OCI-LY1 (cell line): ENCODE data around the gene PRPF6.

ENCODE experiments used
- H2AFZ ChIP-seq: fragments of 200-600 bp; sonication (generic), shearing (Covaris generic); 2 replicates; pipeline ENCODE4 v1.6.0; 2014; ENCODE audit warnings: antibody characterized with exemption, mild to moderate bottlenecking, low read length
- H3F3A ChIP-seq: fragments of 200-600 bp; sonication (generic), shearing (Covaris generic); 2 replicates; pipeline ENCODE4 v1.6.0; 2014; ENCODE audit warnings: mild to moderate bottlenecking, antibody characterized with exemption, low read length, moderate library complexity; ENCODE audit not compliant: insufficient read depth
- H3K27ac ChIP-seq: fragments of 200-600 bp; sonication (generic); 2 replicates; pipeline ENCODE4 v1.5.1; 2014; ENCODE audit warnings: low read length, mixed run types, mild to moderate bottlenecking, low read depth; ENCODE audit not compliant: poor library complexity, severe bottlenecking
- H3K27me3 ChIP-seq: fragments of 200-600 bp; sonication (generic); 2 replicates; pipeline ENCODE4 v1.6.0; 2014; ENCODE audit warnings: antibody characterized with exemption, mild to moderate bottlenecking, low read length, moderate library complexity; ENCODE audit not compliant: insufficient read depth
- H3K36me3 ChIP-seq: fragments of 200-600 bp; sonication (generic); 2 replicates; pipeline ENCODE4 v1.6.1; 2014; ENCODE audit warnings: mild to moderate bottlenecking, antibody characterized with exemption, low read length, moderate library complexity, mixed read lengths; ENCODE audit not compliant: insufficient read depth
- H3K4me1 ChIP-seq: fragments of 200-600 bp; sonication (generic); 2 replicates; pipeline ENCODE4 v1.5.1; 2014; ENCODE audit warnings: mild to moderate bottlenecking, low read length, moderate library complexity; ENCODE audit not compliant: insufficient read depth, severe bottlenecking
- H3K4me2 ChIP-seq: fragments of 200-600 bp; sonication (generic), shearing (Covaris generic); 2 replicates; pipeline ENCODE4 v1.6.1; 2014; ENCODE audit warnings: low read length
- H3K4me3 ChIP-seq: fragments of 200-600 bp; sonication (generic); 2 replicates; pipeline ENCODE4 v1.5.1; 2014; ENCODE audit warnings: low read length, low read depth, mild to moderate bottlenecking, mixed read lengths; ENCODE audit not compliant: poor library complexity, severe bottlenecking
- H3K79me2 ChIP-seq: fragments of 200-600 bp; shearing (Covaris generic); 2 replicates; pipeline ENCODE4 v1.6.1; 2016; ENCODE audit warnings: mixed run types, low read length, mixed read lengths; ENCODE audit not compliant: insufficient read depth
- H3K9ac ChIP-seq: fragments of 200-600 bp; sonication (generic), shearing (Covaris generic); 2 replicates; pipeline ENCODE4 v1.6.1; 2014; ENCODE audit warnings: mild to moderate bottlenecking, low read length, mixed read lengths
- H3K9me2 ChIP-seq: fragments of 200-600 bp; sonication (generic), shearing (Covaris generic); 2 replicates; pipeline ENCODE4 v1.6.1; 2014; ENCODE audit warnings: low read depth, mild to moderate bottlenecking, low read length, mixed read lengths
- H3K9me3 ChIP-seq: fragments of 200-600 bp; shearing (Covaris generic); 2 replicates; pipeline ENCODE4 v1.6.1; 2014; ENCODE audit warnings: low read length, mixed read lengths
- H4K20me1 ChIP-seq: fragments of 200-600 bp; sonication (generic), shearing (Covaris generic); 2 replicates; pipeline ENCODE4 v1.6.0; 2016; ENCODE audit warnings: mild to moderate bottlenecking, low read length; ENCODE audit not compliant: insufficient read depth
- CTCF ChIP-seq: fragments of 200-600 bp; sonication (generic), shearing (Covaris generic); IDR thresholded peaks from 2 replicates; pipeline ENCODE4 v1.5.1; 2017; ENCODE audit warnings: mild to moderate bottlenecking, antibody characterized with exemption, low read length, moderate library complexity, mixed read lengths
- EZH2 ChIP-seq: fragments of 200-600 bp; sonication (generic), shearing (Covaris generic); IDR thresholded peaks from 2 replicates; pipeline ENCODE4 v1.8.0; 2017; ENCODE audit warnings: borderline replicate concordance, mixed run types, mild to moderate bottlenecking, antibody characterized with exemption, low read length, moderate library complexity, mixed read lengths

PRPF6 gene

GRCh38 chr20:63952210-63952535, 28.8 kb upstream of the PRPF6 start:
- no peak for TF ChIP-seq CTCF
- no peak for TF ChIP-seq EZH2
- H4K20me1 ChIP-seq = no peaks in the 10 kb centered on the region
- H3F3A ChIP-seq = no peaks in the 10 kb centered on the region
- H3K4me3 ChIP-seq = no peak overlapping the region
- H3K36me3 ChIP-seq = no peaks in the 10 kb centered on the region
- no peak overlapping the region for H3K4me2 ChIP-seq
- H3K9me3 ChIP-seq = no peaks in the 10 kb centered on the region
- no peak overlapping the region for H2AFZ ChIP-seq
- H3K27me3 ChIP-seq = no peaks in the 10 kb centered on the region
- H3K27ac ChIP-seq = no peak overlapping the region
- no peaks in the 10 kb centered on the region for H3K9me2 ChIP-seq
- peaks cover 63% of the 10 kb centered on the region for H3K4me1 ChIP-seq
- no peaks in the 10 kb centered on the region for H3K79me2 ChIP-seq
- no peak overlapping the region for H3K9ac ChIP-seq

- Histone ChIP-seq H3K4me3 (no peak overlapping the region), H3F3A (no peaks in the 10 kb centered on the region), H3K36me3 (no peaks in the 10 kb centered on the region), H2AFZ (no peak overlapping the region), H3K4me1 (peaks cover 69% of the 10 kb centered on the region), H3K79me2 (no peaks in the 10 kb centered on the region), H3K27ac (no peak overlapping the region), H3K9me3 (no peaks in the 10 kb centered on the region), H3K4me2 (no peak overlapping the region), H3K27me3 (no peaks in the 10 kb centered on the region), H4K20me1 (no peaks in the 10 kb centered on the region), H3K9ac (no peak overlapping the region), H3K9me2 (no peaks in the 10 kb centered on the region)
- TF ChIP-seq CTCF (no peak), EZH2 (no peak)
These were observed 28.2 kb upstream of the PRPF6 start for GRCh38 chr20:63952769-63953168.

GRCh38 chr20:63953764-63954429, 27.0 kb upstream of the PRPF6 start:
- Histone ChIP-seq H3K79me2 (no peaks in the 10 kb centered on the region), H3K4me1 (peaks cover 71% of the 10 kb centered on the region), H3K9me2 (no peaks in the 10 kb centered on the region), H3K9ac (peak overlapping the region; percentile 14; the same call in 1 of the 2 replicates), H3K4me2 (peak overlapping the region; percentile 97), H4K20me1 (no peaks in the 10 kb centered on the region), H3K9me3 (no peaks in the 10 kb centered on the region), H3K36me3 (peaks cover 5% of the 10 kb centered on the region; the same call in 1 of the 2 replicates), H3K27me3 (no peaks in the 10 kb centered on the region), H3F3A (no peaks in the 10 kb centered on the region), H2AFZ (no peak overlapping the region), H3K4me3 (peak overlapping the region; percentile 98), H3K27ac (no peak overlapping the region)
- no peak for TF ChIP-seq CTCF
- TF ChIP-seq EZH2 = no peak
